Fibroblast of the conjunctiva (primary cell): Measurements from ENCODE around the gene LTF.

Source experiments
- DNase-seq: peaks from one replicate; pipeline ENCODE4 v3.0.0-alpha.2; 2010; ENCODE audit warnings: low read depth

LTF gene

GRCh38 chr3:46468753-46469600, 4.3 kb upstream of the LTF start:
- no peak for DNase-seq

GRCh38 chr3:46467562-46467961, 2.9 kb upstream of the LTF start:
- no peak for DNase-seq

- no peak for DNase-seq
Observed at GRCh38 chr3:46466871-46467403, 2.2 kb upstream of the LTF start.

GRCh38 chr3:46466273-46466672, 1.6 kb upstream of the LTF start:
- DNase-seq, result no peak

- no peak for DNase-seq
Observed at GRCh38 chr3:46465196-46465520, 453 bp upstream of the LTF start.

- no peak for DNase-seq
Observed at GRCh38 chr3:46463868-46464241, 850 bp downstream of the LTF start.

- DNase-seq, result no peak
Observed at GRCh38 chr3:46463120-46463867, 1.4 kb downstream of the LTF start.

- no peak for DNase-seq
Observed at GRCh38 chr3:46462511-46462910, 2.2 kb downstream of the LTF start.

- DNase-seq, result no peak
Observed at GRCh38 chr3:46462111-46462510, 2.6 kb downstream of the LTF start.

- DNase-seq, result no peak
Observed at GRCh38 chr3:46460051-46460450, 4.7 kb downstream of the LTF start.

- no peak for DNase-seq
Observed at GRCh38 chr3:46456118-46456517, 8.6 kb downstream of the LTF start.

- no peak for DNase-seq
Observed at GRCh38 chr3:46455231-46456115, 9.2 kb downstream of the LTF start.

- no peak for DNase-seq
Observed at GRCh38 chr3:46454606-46455005, 10.1 kb downstream of the LTF start.

- DNase-seq, result no peak
Observed at GRCh38 chr3:46454209-46454595, 10.5 kb downstream of the LTF start.

GRCh38 chr3:46453526-46454208, 11.0 kb downstream of the LTF start:
- DNase-seq, result no peak

- no peak for DNase-seq
Observed at GRCh38 chr3:46449755-46450552, 14.8 kb downstream of the LTF start.

GRCh38 chr3:46448721-46449120, 16.0 kb downstream of the LTF start:
- no peak for DNase-seq

- no peak for DNase-seq
Observed at GRCh38 chr3:46447228-46447985, 17.3 kb downstream of the LTF start.

- DNase-seq, result peak; percentile 5
Observed at GRCh38 chr3:46442576-46443530, 21.9 kb downstream of the LTF start.
